ENCODE measurements around the gene TENM4.

The TENM4 gene

GRCh38 chr11:78741741-78742140, 699.1 kb downstream of the TENM4 start:
- no peak for DNase-seq (ENCODE audit: low spot score)

GRCh38 chr11:78740199-78741071, 700.4 kb downstream of the TENM4 start:
- no peak for DNase-seq (ENCODE audit: low spot score)

GRCh38 chr11:78737891-78738290, 702.9 kb downstream of the TENM4 start:
- no peak for DNase-seq (ENCODE audit: low spot score)

GRCh38 chr11:78737301-78737700, 703.5 kb downstream of the TENM4 start:
- DNase-seq (ENCODE audit: low spot score): no peak

- DNase-seq (ENCODE audit: low spot score): no peak
Measured at GRCh38 chr11:78735711-78736110, 705.1 kb downstream of the TENM4 start.

GRCh38 chr11:78733031-78733430, 707.8 kb downstream of the TENM4 start:
- no peak for DNase-seq (ENCODE audit: low spot score)

GRCh38 chr11:78732246-78732645, 708.6 kb downstream of the TENM4 start:
- DNase-seq (ENCODE audit: low spot score): no peak

- DNase-seq (ENCODE audit: low spot score): no peak
Measured at GRCh38 chr11:78731027-78731426, 709.8 kb downstream of the TENM4 start.

GRCh38 chr11:78730267-78730824, 710.5 kb downstream of the TENM4 start:
- DNase-seq (ENCODE audit: low spot score): no peak

GRCh38 chr11:78727816-78728215, 713.0 kb downstream of the TENM4 start:
- DNase-seq (ENCODE audit: low spot score): no peak

- DNase-seq (ENCODE audit: low spot score): no peak
Measured at GRCh38 chr11:78725200-78725599, 715.6 kb downstream of the TENM4 start.

- no peak for DNase-seq (ENCODE audit: low spot score)
Measured at GRCh38 chr11:78722786-78723185, 718.0 kb downstream of the TENM4 start.

- DNase-seq (ENCODE audit: low spot score): no peak
Measured at GRCh38 chr11:78720281-78720989, 720.4 kb downstream of the TENM4 start.

GRCh38 chr11:78717041-78717440, 723.8 kb downstream of the TENM4 start:
- DNase-seq (ENCODE audit: low spot score): no peak

GRCh38 chr11:78715639-78716311, 725.1 kb downstream of the TENM4 start:
- DNase-seq (ENCODE audit: low spot score): no peak

- no peak for DNase-seq (ENCODE audit: low spot score)
Measured at GRCh38 chr11:78714539-78714938, 726.3 kb downstream of the TENM4 start.

GRCh38 chr11:78711735-78712134, 729.1 kb downstream of the TENM4 start:
- no peak for DNase-seq (ENCODE audit: low spot score)

GRCh38 chr11:78710417-78710816, 730.4 kb downstream of the TENM4 start:
- DNase-seq (ENCODE audit: low spot score): no peak

GRCh38 chr11:78708388-78708787, 732.4 kb downstream of the TENM4 start:
- no peak for DNase-seq (ENCODE audit: low spot score)

- DNase-seq (ENCODE audit: low spot score): no peak
Measured at GRCh38 chr11:78706551-78706950, 734.3 kb downstream of the TENM4 start.

- DNase-seq (ENCODE audit: low spot score): no peak
Measured at GRCh38 chr11:78704811-78705210, 736.0 kb downstream of the TENM4 start.

- no peak for DNase-seq (ENCODE audit: low spot score)
Measured at GRCh38 chr11:78699609-78700135, 741.2 kb downstream of the TENM4 start.

All from CD4-positive, alpha-beta T cell treated with Interleukin-2 at 100 ng/mL for 4 hours (primary cell).